Mesenchymal stem cell (in vitro differentiated cells and primary cell): Measurements from ENCODE around the gene KLF13.

Experiments used
- DNase-seq: peaks from one replicate; pipeline ENCODE4 v3.0.0-alpha.2; 2013
- H2AFZ ChIP-seq: one replicate; pipeline ENCODE4 v1.6.1; 2013; ENCODE audit warnings: low read depth, mild to moderate bottlenecking, control low read depth, inconsistent platforms, low read length, moderate library complexity
- H2AK5ac ChIP-seq: 2 replicates; pipeline ENCODE4 v1.6.1; 2013; ENCODE audit warnings: low read length, moderate library complexity, mild to moderate bottlenecking, inconsistent platforms; ENCODE audit not compliant: severe bottlenecking
- H2BK120ac ChIP-seq: one replicate; pipeline ENCODE4 v1.6.1; 2013; ENCODE audit warnings: low read depth, mild to moderate bottlenecking, inconsistent platforms, low read length, moderate library complexity
- H2BK12ac ChIP-seq, 2 experiments: one replicate each; pipeline ENCODE4 v1.6.1; 2013; ENCODE audit warnings: inconsistent platforms in 2 of 2, low read length in 2 of 2, mild to moderate bottlenecking in 2 of 2, moderate library complexity in 2 of 2, control low read depth in 1 of 2
- H2BK15ac ChIP-seq: one replicate; pipeline ENCODE4 v1.6.1; 2013; ENCODE audit warnings: mild to moderate bottlenecking, low read depth, inconsistent platforms; ENCODE audit not compliant: poor library complexity, severe bottlenecking
- H2BK5ac ChIP-seq: 2 replicates; pipeline ENCODE4 v1.6.1; 2013; ENCODE audit warnings: low read depth, mild to moderate bottlenecking, low read length, control low read depth, inconsistent platforms; ENCODE audit not compliant: poor library complexity, severe bottlenecking
- H3K14ac ChIP-seq, 2 experiments: one replicate each; pipeline ENCODE4 v1.6.1; 2013; ENCODE audit warnings: inconsistent platforms in 2 of 2, low read length in 2 of 2, control low read depth in 1 of 2, mild to moderate bottlenecking in 1 of 2, moderate library complexity in 1 of 2
- H3K18ac ChIP-seq, 2 experiments: one replicate each; pipeline ENCODE4 v1.6.1; 2013; ENCODE audit warnings: inconsistent platforms in 2 of 2, low read length in 2 of 2, control low read depth in 1 of 2, low read depth in 1 of 2, mild to moderate bottlenecking in 1 of 2
- H3K23ac ChIP-seq, 2 experiments: one replicate each; pipeline ENCODE4 v1.6.1; 2013; ENCODE audit warnings: inconsistent platforms in 2 of 2, low read length in 2 of 2, mild to moderate bottlenecking in 2 of 2, moderate library complexity in 2 of 2, control low read depth in 1 of 2
- H3K27ac ChIP-seq: 2 replicates; pipeline ENCODE4 v1.5.1; 2013; ENCODE audit warnings: mild to moderate bottlenecking, moderate library complexity, low read length, control low read depth, inconsistent platforms; ENCODE audit not compliant: poor library complexity, severe bottlenecking
- H3K27me3 ChIP-seq, 2 experiments: 2 replicates each; pipeline versions ENCODE4 v1.6.1 to v1.7.0; 2013; ENCODE audit warnings: low read length in 2 of 2, mild to moderate bottlenecking in 2 of 2, moderate library complexity in 2 of 2, control low read depth in 1 of 2, inconsistent platforms in 1 of 2; ENCODE audit not compliant: control insufficient read depth in 1 of 2, insufficient read depth in 1 of 2
- H3K36me3 ChIP-seq, 2 experiments: 2 replicates each; pipeline versions ENCODE4 v1.6.1 to v1.7.0; 2013; ENCODE audit warnings: low read length in 2 of 2, control low read depth in 1 of 2, inconsistent platforms in 1 of 2, low read depth in 1 of 2, mild to moderate bottlenecking in 1 of 2; ENCODE audit not compliant: insufficient read depth in 2 of 2, control insufficient read depth in 1 of 2
- H3K4ac ChIP-seq, 2 experiments: one replicate each; pipeline ENCODE4 v1.6.1; 2013; ENCODE audit warnings: inconsistent platforms in 2 of 2, low read length in 2 of 2, mild to moderate bottlenecking in 2 of 2, moderate library complexity in 2 of 2, control low read depth in 1 of 2, low read depth in 1 of 2
- H3K4me1 ChIP-seq: 2 replicates; pipeline ENCODE4 v1.6.1; 2013; ENCODE audit warnings: low read depth, low read length, control low read depth; ENCODE audit not compliant: control insufficient read depth, insufficient read depth
- H3K4me2 ChIP-seq: 2 replicates; pipeline ENCODE4 v1.6.1; 2013; ENCODE audit warnings: low read length, mild to moderate bottlenecking, inconsistent platforms; ENCODE audit not compliant: poor library complexity, severe bottlenecking
- H3K4me3 ChIP-seq, 2 experiments: 2 replicates each; pipeline versions ENCODE4 v1.5.1 to v1.7.0; 2013; ENCODE audit warnings: low read length in 2 of 2, mild to moderate bottlenecking in 2 of 2, control low read depth in 1 of 2, low read depth in 1 of 2; ENCODE audit not compliant: insufficient read depth in 1 of 2
- H3K79me1 ChIP-seq: replicated peaks from 2 replicates; pipeline ENCODE4 v1.6.1; 2013; ENCODE audit warnings: mild to moderate bottlenecking, control low read depth, low read length, inconsistent platforms; ENCODE audit not compliant: poor library complexity, severe bottlenecking
- H3K9ac ChIP-seq: 2 replicates; pipeline ENCODE4 v1.7.0; 2013; ENCODE audit warnings: mild to moderate bottlenecking, low read length, moderate library complexity
- H3K9me3 ChIP-seq: 2 replicates; pipeline ENCODE4 v1.7.0; 2013; ENCODE audit warnings: mild to moderate bottlenecking, low read length; ENCODE audit not compliant: control insufficient read depth
- H4K8ac ChIP-seq: one replicate; pipeline ENCODE4 v1.6.1; 2013; ENCODE audit warnings: inconsistent platforms, mild to moderate bottlenecking, low read length, moderate library complexity
- H4K91ac ChIP-seq: one replicate; pipeline ENCODE4 v1.6.1; 2013; ENCODE audit warnings: mild to moderate bottlenecking, low read length, inconsistent platforms
- WGBS: methylation state at CpG from one replicate; pipeline ENCODE4 v1.1.7; 2013; ENCODE audit warnings: mixed read lengths; 5-methylcytosine and 5-hydroxymethylcytosine counted together

Gene KLF13

GRCh38 chr15:31382713-31383045 is 56.0 kb downstream of the KLF13 start:
- Histone ChIP-seq H3K14ac (no peak overlapping the region), H2AFZ (no peak overlapping the region)

GRCh38 chr15:31383139-31383538 is 56.5 kb downstream of the KLF13 start:
- H3K9me3 ChIP-seq, result no peaks in the 10 kb centered on the region
- no peak overlapping the region for H3K27ac ChIP-seq
- no peak overlapping the region for H3K14ac ChIP-seq
- H3K18ac ChIP-seq, result no peak overlapping the region
- H3K4me2 ChIP-seq, result no peak overlapping the region
- peaks cover 30 to 38% of the 10 kb centered on the region in 2 experiments for H3K36me3 ChIP-seq
- H3K4me3 ChIP-seq, result no peak overlapping the region
- no peak overlapping the region for H2BK12ac ChIP-seq
- H3K27me3 ChIP-seq, result no peaks in the 10 kb centered on the region
- H4K8ac ChIP-seq, result no peak overlapping the region
- WGBS, result 88% methylated on average over 5 of the region's 6 CpGs
- no peak overlapping the region for H2BK5ac ChIP-seq
- H3K9ac ChIP-seq, result no peak overlapping the region
- peaks cover 5% of the 10 kb centered on the region for H3K79me1 ChIP-seq
- H2BK120ac ChIP-seq, result no peak overlapping the region
- no peak overlapping the region for H3K23ac ChIP-seq
- H4K91ac ChIP-seq, result no peak overlapping the region
- no peak overlapping the region for H2AK5ac ChIP-seq
- peaks cover 7% of the 10 kb centered on the region for H3K4me1 ChIP-seq
- no peak overlapping the region for H2BK15ac ChIP-seq
- no peak for DNase-seq
- no peak overlapping the region for H2AFZ ChIP-seq
- H3K4ac ChIP-seq, result no peak overlapping the region

More at GRCh38 chr15:31382713-31383045, 56.0 kb downstream of the KLF13 start:
- Histone ChIP-seq H3K4me1 (peaks cover 6% of the 10 kb centered on the region), H3K27ac (no peak overlapping the region), H2BK120ac (no peak overlapping the region), H2BK5ac (no peak overlapping the region), H3K23ac (no peak overlapping the region), H3K18ac (no peak overlapping the region), H3K9ac (no peak overlapping the region), H3K27me3 (no peaks in the 10 kb centered on the region), H3K79me1 (peaks cover 7% of the 10 kb centered on the region), H2AK5ac (no peak overlapping the region), H4K8ac (no peak overlapping the region), H3K9me3 (no peaks in the 10 kb centered on the region), H2BK15ac (no peak overlapping the region), H4K91ac (no peak overlapping the region), H3K4me2 (no peak overlapping the region), H3K4me3 (no peak overlapping the region), H3K36me3 (peaks cover 32 to 42% of the 10 kb centered on the region in 2 experiments), H2BK12ac (no peak overlapping the region), H3K4ac (no peak overlapping the region)
- 98% methylated on average over 5 of the region's 5 CpGs for WGBS
- no peak for DNase-seq

DNA sequence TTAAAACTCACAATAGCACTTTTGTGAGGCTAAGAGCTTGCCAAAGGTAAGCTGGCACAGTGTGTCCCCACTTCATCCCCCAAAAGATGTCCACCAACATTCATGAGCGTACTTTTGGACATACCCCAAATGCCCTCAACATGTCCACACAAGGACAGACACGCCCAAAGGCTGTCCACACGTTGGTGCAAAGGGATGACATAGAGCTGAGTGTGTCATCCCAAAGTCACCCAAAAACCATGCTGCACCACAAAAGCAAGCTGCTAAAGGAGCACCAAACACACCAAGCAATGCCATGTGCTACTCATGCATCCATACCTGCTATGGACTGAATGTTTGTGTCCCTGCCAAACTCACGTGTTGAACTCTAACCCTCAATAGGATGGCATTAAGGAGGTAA is 57.9 kb downstream of the KLF13 start:
- no peak overlapping the region for H2BK120ac ChIP-seq
- no peak overlapping the region for H3K4ac ChIP-seq
- peak overlapping the region in 1 of 2 experiments; percentile 53 for H3K14ac ChIP-seq
- H3K4me3 ChIP-seq, result no peak overlapping the region
- H3K27me3 ChIP-seq, result no peaks in the 10 kb centered on the region
- no peak overlapping the region for H2BK5ac ChIP-seq
- peaks cover 24% of the 10 kb centered on the region in 2 experiments for H3K36me3 ChIP-seq
- H3K79me1 ChIP-seq, result peaks cover 1% of the 10 kb centered on the region
- no peak overlapping the region for H2BK15ac ChIP-seq
- 84% methylated on average over 4 of the region's 4 CpGs for WGBS
- H2BK12ac ChIP-seq, result peak overlapping the region in 1 of 2 experiments; percentile 17
- no peak overlapping the region for H3K9ac ChIP-seq
- H3K18ac ChIP-seq, result no peak overlapping the region
- no peak overlapping the region for H4K8ac ChIP-seq
- no peak overlapping the region for H2AFZ ChIP-seq
- no peak overlapping the region for H4K91ac ChIP-seq
- DNase-seq, result no peak
- H3K4me1 ChIP-seq, result peaks cover 5% of the 10 kb centered on the region
- H3K23ac ChIP-seq, result no peak overlapping the region
- H2AK5ac ChIP-seq, result no peak overlapping the region
- no peak overlapping the region for H3K27ac ChIP-seq
- no peak overlapping the region for H3K4me2 ChIP-seq
- no peaks in the 10 kb centered on the region for H3K9me3 ChIP-seq

DNA sequence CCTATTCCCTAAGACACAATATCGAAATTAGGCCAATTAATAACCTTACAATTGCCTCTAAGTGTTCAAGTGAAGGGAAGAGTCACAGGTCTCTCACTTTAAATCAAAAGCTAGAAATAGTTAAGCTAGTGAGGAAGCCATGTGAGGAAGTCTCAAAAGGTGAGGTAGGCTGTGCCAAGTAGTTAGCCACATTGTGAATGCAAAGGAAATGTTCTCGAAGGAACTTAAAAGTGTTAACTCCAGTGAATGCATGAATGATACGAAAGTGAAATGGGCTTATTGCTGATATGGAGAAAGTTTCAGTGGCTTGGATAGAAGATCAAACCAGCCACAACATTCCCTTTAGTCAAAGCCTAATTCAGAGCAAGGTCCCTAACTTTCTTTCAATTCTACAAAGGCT is 59.1 kb downstream of the KLF13 start:
- H3K9me3 ChIP-seq, result no peaks in the 10 kb centered on the region
- H3K27ac ChIP-seq, result no peak overlapping the region
- no peak overlapping the region for H4K91ac ChIP-seq
- no peak overlapping the region for H2BK5ac ChIP-seq
- no peak for DNase-seq
- no peak overlapping the region for H3K14ac ChIP-seq
- H3K4me1 ChIP-seq, result peaks cover 5% of the 10 kb centered on the region
- H2AK5ac ChIP-seq, result no peak overlapping the region
- H2BK120ac ChIP-seq, result no peak overlapping the region
- no peak overlapping the region for H2BK15ac ChIP-seq
- H3K36me3 ChIP-seq, result peaks cover 14% of the 10 kb centered on the region in 2 experiments
- H3K4me2 ChIP-seq, result no peak overlapping the region
- no peak overlapping the region for H4K8ac ChIP-seq
- no peak overlapping the region for H3K18ac ChIP-seq
- no peaks in the 10 kb centered on the region for H3K27me3 ChIP-seq
- H3K79me1 ChIP-seq, result no peaks in the 10 kb centered on the region
- H2BK12ac ChIP-seq, result no peak overlapping the region
- no peak overlapping the region for H3K9ac ChIP-seq
- H3K4me3 ChIP-seq, result no peak overlapping the region
- no peak overlapping the region for H2AFZ ChIP-seq
- H3K4ac ChIP-seq, result no peak overlapping the region
- 83% methylated on average over 1 of the region's 3 CpGs for WGBS
- H3K23ac ChIP-seq, result no peak overlapping the region
